Adrenal gland (tissue), 12 donors: ENCODE results near the gene PPP1R9B. TPM values are rescaled to one million over a fixed set of nuclear protein-coding genes. Genes with fewer than 3 reads are reported as not detected.

Experiments
- DNase-seq, 7 donors: peaks; one replicate each; pipeline ENCODE4 v3.0.0-alpha.2; 2019 to 2020
- H3K27ac ChIP-seq, 5 donors: fragments of 200-600 bp; sonication (generic) in 4 of 5; 1 replicate in 3 of 5; 2 replicates in 2 of 5; pipeline versions ENCODE4 v1.5.1 to v1.8.0; 2016 to 2020; ENCODE audit warnings: mild to moderate bottlenecking in 1 of 5
- H3K27me3 ChIP-seq: fragments of 200-600 bp; 2 replicates; pipeline ENCODE4 v1.8.0; 2021
- H3K36me3 ChIP-seq, 2 donors: fragments of 200-600 bp; replicated peaks in 1 of 2; 1 replicate in 1 of 2; 2 replicates in 1 of 2; pipeline versions ENCODE4 v1.5.1 to v1.8.0; 2018 to 2022
- H3K4me1 ChIP-seq, 2 donors: fragments of 200-600 bp; replicated peaks in 1 of 2; 1 replicate in 1 of 2; 2 replicates in 1 of 2; pipeline versions ENCODE4 v1.5.1 to v1.8.0; 2018 to 2021
- H3K4me3 ChIP-seq, 4 donors: fragments of 200-600 bp; sonication (generic) in 3 of 4; one replicate each; pipeline ENCODE4 v1.5.1; 2016 to 2018
- H3K9me3 ChIP-seq, 3 donors: fragments of 200-600 bp; sonication (generic) in 1 of 3; replicated peaks in 1 of 3; 1 replicate in 2 of 3; 2 replicates in 1 of 3; pipeline versions ENCODE4 v1.5.1 to v1.8.0; 2016 to 2021
- CTCF ChIP-seq, 6 experiments: fragments of 450-650 bp in 4 of 6; fragments of 200-600 bp in 2 of 6; sonication (generic) in 1 of 6; IDR thresholded peaks; 1 replicate in 5 of 6; 2 replicates in 1 of 6; pipeline versions ENCODE4 v1.5.1 to v1.8.0; 2016 to 2021; ENCODE audit warnings: antibody characterized with exemption in 6 of 6, mild to moderate bottlenecking in 2 of 6, moderate library complexity in 1 of 6
- POLR2A ChIP-seq, 2 donors: fragments of 450-650 bp; IDR thresholded peaks; one replicate each; pipeline ENCODE4 v1.6.1; 2017; ENCODE audit warnings: antibody characterized with exemption in 2 of 2, mild to moderate bottlenecking in 2 of 2, moderate library complexity in 1 of 2
- WGBS, 4 donors: extraction: QIAGEN DNeasy Blood & Tissue Kit in 2 of 4; methylation state at CpG; one replicate each; pipeline versions ENCODE4 v1.1.5 to v1.1.7; 2013 to 2017; 5-methylcytosine and 5-hydroxymethylcytosine counted together
- intact Hi-C, 2 donors: fragments of 100-400 bp; cut with DNase I; formaldehyde crosslinking; loops; one replicate each; pipeline versions ENCODE4 v1.14.1 to v1.15.0; 2022 to 2023
- polyA plus RNA-seq, 3 donors: library from polyadenylated mRNA; stranded (reverse); fragments of 200-250 nt in 2 of 3; fragments of 350-450 nt in 1 of 3; fragmentation: Illumina TruSeq in 1 of 3; extraction: RNeasy Lipid Tissue Mini Kit (QIAGEN cat#74804) in 1 of 3; gene quantifications; one replicate each; pipeline ENCODE4 v1.2.3, GENCODE V29; 2013 to 2014
- total RNA-seq, 9 donors: library from RNA; depleted of rRNA in 4 of 9; stranded (reverse); fragments of >200 nt in 4 of 9; fragments of 120-200 nt in 1 of 9; fragmentation: NEBNext Ultra II Directional in 1 of 9; extraction: Animal tissue kit (Norgen Biotek cat#: 25700) in 1 of 9; gene quantifications; one replicate each; pipeline versions ENCODE4 v1.1.0 to v1.2.4, GENCODE V29; 2013 to 2023
- donor health status: healthy with polysubstance abuse.
- donor health status: Bipolar disorder and iron deficiency.
- donor health status: DM: yes; HTN: yes; CAD: no.
- donor health status: DM: no; HTN: no; CAD: no.
- donor health status: DM: no; HTN: no; CAD: no.
- donor health status: DM: yes; HTN: yes; CAD: no.

The PPP1R9B gene
- total and polyA plus RNA-seq, 12 donors: 21.8 to 128 (median 52.1) TPM

- TF ChIP-seq CTCF (IDR thresholded peaks at IDR 0.05) (no peak), POLR2A (IDR thresholded peaks at IDR 0.05) (no peak)
- H3K27ac ChIP-seq: peak overlapping the region in 1 of 5 donors; percentile 52
- WGBS, 4 donors: 63 to 68% (median 64%) methylated on average over 6 of the region's 6 CpGs
- intact Hi-C loops: no loop called here
- no peak overlapping the region for H3K4me3 ChIP-seq
- no peaks in the 10 kb centered on the region for H3K9me3 ChIP-seq
- H3K4me1 ChIP-seq: peaks cover 12 to 17% of the 10 kb centered on the region in 2 donors
- H3K36me3 ChIP-seq: no peaks in the 10 kb centered on the region
- no peaks in the 10 kb centered on the region for H3K27me3 ChIP-seq
- peak in 1 of 7 donors; percentile 17 for DNase-seq
Observed at GRCh38 chr17:50127697-50128361, 22.6 kb downstream of the PPP1R9B start.

- Histone ChIP-seq H3K9me3 (no peaks in the 10 kb centered on the region), H3K36me3 (no peaks in the 10 kb centered on the region), H3K27me3 (no peaks in the 10 kb centered on the region), H3K4me1 (peaks cover 9 to 12% of the 10 kb centered on the region in 2 donors), H3K27ac (no peak overlapping the region), H3K4me3 (no peak overlapping the region)
- TF ChIP-seq CTCF (IDR thresholded peaks at IDR 0.05): no peak
- TF ChIP-seq POLR2A (IDR thresholded peaks at IDR 0.05): no peak
- intact Hi-C loops: no loop called here
- peak in 1 of 7 donors; percentile 12 for DNase-seq
- 89 to 96% (median 89%) methylated on average over 4 of the region's 4 CpGs for WGBS, 4 donors
Observed at GRCh38 chr17:50125420-50125997, 25.0 kb downstream of the PPP1R9B start.

GRCh38 chr17:50123649-50124349 lies 26.7 kb downstream of the PPP1R9B start:
- peak in 2 of 7 donors; percentile 14 to 22 for DNase-seq
- no peaks in the 10 kb centered on the region for H3K36me3 ChIP-seq
- intact Hi-C loops: no loop called here
- peaks cover 0 to 8% of the 10 kb centered on the region in 2 donors for H3K4me1 ChIP-seq
- TF ChIP-seq CTCF (IDR thresholded peaks at IDR 0.05) (no peak), POLR2A (IDR thresholded peaks at IDR 0.05) (no peak)
- 47 to 62% (median 54%) methylated on average over 12 of the region's 12 CpGs for WGBS, 4 donors
- peak overlapping the region in 3 of 5 donors; percentile 5 to 58 (median 10) for H3K27ac ChIP-seq
- no peaks in the 10 kb centered on the region for H3K9me3 ChIP-seq
- no peaks in the 10 kb centered on the region for H3K27me3 ChIP-seq
- no peak overlapping the region for H3K4me3 ChIP-seq

- Histone ChIP-seq H3K27me3 (no peaks in the 10 kb centered on the region), H3K4me3 (no peak overlapping the region), H3K36me3 (no peaks in the 10 kb centered on the region), H3K27ac (peak overlapping the region in 1 of 5 donors; percentile 58), H3K4me1 (peaks cover 0 to 8% of the 10 kb centered on the region in 2 donors), H3K9me3 (no peaks in the 10 kb centered on the region)
- no peak for TF ChIP-seq POLR2A (IDR thresholded peaks at IDR 0.05)
- TF ChIP-seq CTCF (IDR thresholded peaks at IDR 0.05): no peak
- intact Hi-C loops: no loop called here
- DNase-seq: no peak
- WGBS, 4 donors: 87 to 98% (median 93%) methylated on average over 3 of the region's 3 CpGs
Observed at GRCh38 chr17:50122945-50123344, 27.5 kb downstream of the PPP1R9B start.
